ENCODE results near the gene PEX3. TPM values are rescaled to one million over a fixed set of nuclear protein-coding genes. Genes with fewer than 3 reads are reported as not detected.
"Not testable (repeated sequence)": the region's sequence is repeated elsewhere in the genome, so short reads cannot be mapped to it uniquely, and the experiment has no call there.

Gene PEX3
- total RNA-seq, 1 donor from 2014 or later = 17.9 TPM

- H3K27me3 Mint-ChIP-seq (ENCODE audit: unreplicated experiment) = no peaks in the 10 kb centered on the region
- no peak for TF ChIP-seq CTCF (IDR thresholded peaks at IDR 0.05)
- no peak overlapping the region for H3K27ac Mint-ChIP-seq (ENCODE audit: unreplicated experiment)
- H3K4me1 Mint-ChIP-seq (ENCODE audit: unreplicated experiment) = peaks cover 15% of the 10 kb centered on the region
- no peaks in the 10 kb centered on the region for H3K9me3 Mint-ChIP-seq (ENCODE audit: unreplicated experiment)
- peaks cover 42% of the 10 kb centered on the region for H3K36me3 Mint-ChIP-seq (ENCODE audit: unreplicated experiment)
- no peak overlapping the region for H3K4me3 Mint-ChIP-seq (ENCODE audit: unreplicated experiment)
- no peak for DNase-seq (ENCODE audit: extremely low spot score, unreplicated experiment)
Observed at GRCh38 chr6:143505537-143505936, 54.9 kb downstream of the PEX3 start.

DNA sequence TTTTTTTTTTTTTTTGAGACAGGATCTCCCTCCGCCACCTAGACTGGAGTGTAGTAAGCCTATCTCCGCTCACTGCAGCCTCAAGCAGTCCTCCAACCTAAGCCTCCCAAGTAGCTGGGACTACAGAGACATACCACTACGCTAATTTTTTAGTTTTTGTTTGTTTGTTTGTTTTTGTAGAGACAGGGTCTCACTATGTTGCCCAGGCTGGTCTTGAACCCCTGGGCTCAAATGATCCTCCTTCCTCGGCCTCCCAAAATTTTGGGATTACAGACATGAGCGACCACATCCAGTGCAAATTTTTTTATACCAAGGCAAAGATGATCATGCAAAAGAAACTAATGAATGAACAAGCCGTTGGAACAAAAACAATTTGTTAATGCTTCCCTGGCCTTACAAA, 55.6 kb downstream of the PEX3 start:
- H3K9me3 Mint-ChIP-seq (ENCODE audit: unreplicated experiment) = no peaks in the 10 kb centered on the region
- DNase-seq (ENCODE audit: extremely low spot score, unreplicated experiment) = no peak
- H3K27me3 Mint-ChIP-seq (ENCODE audit: unreplicated experiment) = no peaks in the 10 kb centered on the region
- H3K4me1 Mint-ChIP-seq (ENCODE audit: unreplicated experiment) = peaks cover 21% of the 10 kb centered on the region
- peaks cover 38% of the 10 kb centered on the region for H3K36me3 Mint-ChIP-seq (ENCODE audit: unreplicated experiment)
- no peak for TF ChIP-seq CTCF (IDR thresholded peaks at IDR 0.05)
- no peak overlapping the region for H3K4me3 Mint-ChIP-seq (ENCODE audit: unreplicated experiment)
- no peak overlapping the region for H3K27ac Mint-ChIP-seq (ENCODE audit: unreplicated experiment)

GRCh38 chr6:143506620-143507019, 56.0 kb downstream of the PEX3 start:
- H3K27me3 Mint-ChIP-seq (ENCODE audit: unreplicated experiment) = no peaks in the 10 kb centered on the region
- no peak overlapping the region for H3K27ac Mint-ChIP-seq (ENCODE audit: unreplicated experiment)
- no peak for TF ChIP-seq CTCF (IDR thresholded peaks at IDR 0.05)
- peaks cover 34% of the 10 kb centered on the region for H3K36me3 Mint-ChIP-seq (ENCODE audit: unreplicated experiment)
- H3K4me3 Mint-ChIP-seq (ENCODE audit: unreplicated experiment) = no peak overlapping the region
- no peaks in the 10 kb centered on the region for H3K9me3 Mint-ChIP-seq (ENCODE audit: unreplicated experiment)
- no peak for DNase-seq (ENCODE audit: extremely low spot score, unreplicated experiment)
- peaks cover 22% of the 10 kb centered on the region for H3K4me1 Mint-ChIP-seq (ENCODE audit: unreplicated experiment)

DNA sequence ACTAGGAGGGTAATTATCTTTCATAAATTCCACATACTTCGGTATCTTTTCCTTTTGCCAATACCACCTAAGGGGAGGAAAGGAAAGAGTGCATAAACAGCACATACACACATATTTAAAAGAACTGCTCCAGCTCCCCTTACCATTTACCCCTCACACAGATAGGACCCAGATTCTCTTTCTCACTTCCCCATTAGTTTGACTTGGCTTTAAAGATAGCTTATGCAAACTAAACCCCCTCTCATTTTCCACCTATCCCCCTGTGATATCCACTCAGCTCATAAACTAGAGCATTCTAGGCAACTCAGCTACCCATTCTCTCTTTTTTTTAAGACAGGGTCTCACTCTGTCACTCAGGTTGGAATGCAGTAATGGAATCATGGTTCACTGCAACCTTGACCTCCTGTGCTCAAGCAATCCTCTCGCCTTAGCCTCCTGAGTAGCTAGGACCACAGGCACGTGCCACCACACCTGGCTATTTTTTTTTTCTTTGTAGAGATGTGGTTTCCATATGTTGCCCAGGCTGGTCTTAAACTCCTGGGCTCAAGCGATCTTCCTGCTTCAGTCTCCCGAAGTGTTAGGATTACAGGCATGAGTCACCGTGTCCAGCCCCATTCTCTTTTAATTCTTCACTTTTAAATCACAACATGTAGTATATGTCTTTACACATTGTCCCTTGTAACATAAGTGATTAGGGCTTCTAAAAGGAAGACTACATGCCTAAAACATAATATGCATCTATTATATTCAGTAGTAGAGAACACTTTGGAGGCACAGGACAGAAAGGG, 56.9 kb downstream of the PEX3 start:
- no peaks in the 10 kb centered on the region for H3K27me3 Mint-ChIP-seq (ENCODE audit: unreplicated experiment)
- TF ChIP-seq CTCF (IDR thresholded peaks at IDR 0.05) = no peak
- peaks cover 31% of the 10 kb centered on the region for H3K36me3 Mint-ChIP-seq (ENCODE audit: unreplicated experiment)
- DNase-seq (ENCODE audit: extremely low spot score, unreplicated experiment) = no peak
- H3K4me3 Mint-ChIP-seq (ENCODE audit: unreplicated experiment) = no peak overlapping the region
- no peaks in the 10 kb centered on the region for H3K9me3 Mint-ChIP-seq (ENCODE audit: unreplicated experiment)
- no peak overlapping the region for H3K27ac Mint-ChIP-seq (ENCODE audit: unreplicated experiment)
- H3K4me1 Mint-ChIP-seq (ENCODE audit: unreplicated experiment) = peaks cover 25% of the 10 kb centered on the region

- Mint-ChIP-seq H3K36me3 (ENCODE audit: unreplicated experiment) (peaks cover 21% of the 10 kb centered on the region), H3K4me1 (ENCODE audit: unreplicated experiment) (peaks cover 25% of the 10 kb centered on the region), H3K4me3 (ENCODE audit: unreplicated experiment) (peak overlapping the region; percentile 88)
- not testable (repeated sequence) for H3K27ac Mint-ChIP-seq (ENCODE audit: unreplicated experiment); H3K27me3 Mint-ChIP-seq (ENCODE audit: unreplicated experiment); DNase-seq (ENCODE audit: extremely low spot score, unreplicated experiment); H3K9me3 Mint-ChIP-seq (ENCODE audit: unreplicated experiment)
Observed at GRCh38 chr6:143510326-143510725, 59.7 kb downstream of the PEX3 start.
